GM21390 (cell line): ENCODE results near the gene RPS6KA2.
A peak's percentile ranks its signal among the peaks of the same experiment; 100 is the strongest.

Experiments
- ATAC-seq: cut with Tn5 transposase; IDR thresholded peaks from one replicate; pipeline ENCODE4 v1.9.1; 2021; ENCODE audit not compliant: unreplicated experiment

Gene RPS6KA2

DNA sequence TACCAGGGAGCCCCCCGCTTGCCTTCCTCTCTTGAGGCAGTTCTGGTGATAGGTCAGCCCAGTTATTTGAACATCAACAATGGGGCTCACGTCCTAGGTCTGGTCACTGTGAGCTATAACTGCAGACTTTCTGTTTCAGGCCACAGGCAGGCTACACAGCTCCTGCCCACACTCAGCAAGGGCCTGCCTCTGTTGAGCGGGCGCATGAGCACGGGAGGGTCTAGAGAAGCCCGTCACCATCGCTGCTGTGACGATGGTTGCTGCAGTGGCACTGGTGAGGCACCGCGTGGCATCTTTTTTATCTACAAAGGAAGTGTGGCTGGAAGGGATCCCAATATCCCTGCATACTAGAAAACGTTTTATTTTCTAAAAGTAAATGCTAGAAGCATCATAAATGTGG is 118.3 kb downstream of the RPS6KA2 start:
- no peak for ATAC-seq

DNA sequence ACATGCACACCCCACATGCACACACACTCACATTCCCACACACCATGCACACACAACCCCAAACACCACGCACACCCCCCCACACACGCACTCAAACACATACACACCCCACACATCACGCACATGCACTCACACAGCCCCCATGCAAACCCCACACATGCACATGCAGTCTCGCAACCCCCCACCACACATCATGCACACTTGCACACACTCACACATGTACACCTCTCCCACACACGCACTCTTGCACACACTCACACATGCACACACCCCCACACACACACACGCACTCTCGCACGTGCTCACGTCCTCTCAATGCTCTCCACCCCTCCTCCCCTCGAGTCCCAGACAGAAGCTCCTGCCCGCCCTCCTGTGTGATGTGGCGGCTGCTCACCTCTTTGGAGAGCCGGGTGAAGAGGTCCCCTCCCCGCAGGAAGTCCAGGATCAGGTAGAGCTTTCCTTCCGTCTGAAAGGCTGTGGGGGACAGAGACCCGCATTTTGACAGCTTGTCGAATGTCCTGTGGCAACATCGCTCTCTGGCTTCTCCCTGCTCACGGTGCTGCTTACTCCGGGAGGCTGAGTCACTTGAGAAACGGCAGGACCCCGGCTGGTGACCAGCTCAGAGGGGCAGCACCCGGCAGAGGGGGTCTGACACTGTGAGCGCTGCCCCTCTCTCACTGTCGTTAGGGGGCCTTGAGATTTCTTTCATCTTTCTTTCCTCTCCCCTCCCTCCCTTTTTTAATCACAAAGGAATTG is 119.1 kb downstream of the RPS6KA2 start:
- ATAC-seq = no peak

DNA sequence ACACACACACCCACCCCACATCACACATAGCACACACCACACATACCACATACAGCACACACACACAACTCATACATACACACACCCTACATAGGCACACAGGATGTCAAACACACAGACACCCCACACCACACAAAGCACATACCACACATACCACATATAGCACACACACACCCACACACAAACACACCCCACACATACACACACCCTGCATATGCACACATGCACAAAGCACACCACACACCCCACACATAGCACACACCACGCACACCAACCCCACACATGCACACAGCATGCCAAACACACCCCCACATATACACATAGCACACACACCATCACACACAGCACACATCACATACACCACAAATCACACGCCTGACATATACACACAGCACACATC is 119.7 kb downstream of the RPS6KA2 start:
- no peak for ATAC-seq

DNA sequence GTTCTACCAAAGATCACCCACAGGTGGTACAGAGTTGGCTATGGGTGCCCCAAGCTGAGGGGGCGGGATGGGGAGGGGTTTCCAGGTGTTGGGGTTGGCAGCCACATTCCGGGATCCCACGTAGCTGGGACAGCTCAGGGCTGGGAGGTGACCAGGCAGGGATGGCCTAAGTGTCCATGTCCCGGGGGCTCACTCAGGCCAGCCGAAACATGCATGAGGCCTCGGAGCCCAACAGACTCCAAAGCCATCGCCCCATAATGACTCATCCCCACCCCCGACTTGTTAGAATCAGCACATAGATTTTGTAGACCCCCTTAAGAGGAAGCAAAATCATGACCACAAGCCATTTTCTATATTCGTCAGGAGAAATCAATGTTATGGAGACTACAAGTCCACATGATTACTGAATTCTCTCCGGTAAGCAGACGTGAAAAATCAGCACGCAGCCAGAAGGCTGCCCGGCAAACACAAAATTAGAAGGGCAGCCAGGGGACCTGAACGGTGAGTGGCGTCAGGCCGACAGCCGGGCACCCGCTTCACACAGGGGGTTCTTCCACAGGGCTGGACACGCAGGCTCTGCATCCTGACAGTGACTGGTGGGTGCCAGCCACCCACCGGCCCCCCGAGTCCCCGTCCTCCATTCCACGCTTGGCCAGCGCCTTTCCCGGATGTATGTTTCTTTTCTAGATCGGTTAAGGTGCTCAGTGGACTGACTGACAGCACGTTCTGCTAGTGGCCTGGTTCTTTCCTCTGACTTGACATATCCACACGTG is 121.7 kb downstream of the RPS6KA2 start:
- ATAC-seq = no peak

DNA sequence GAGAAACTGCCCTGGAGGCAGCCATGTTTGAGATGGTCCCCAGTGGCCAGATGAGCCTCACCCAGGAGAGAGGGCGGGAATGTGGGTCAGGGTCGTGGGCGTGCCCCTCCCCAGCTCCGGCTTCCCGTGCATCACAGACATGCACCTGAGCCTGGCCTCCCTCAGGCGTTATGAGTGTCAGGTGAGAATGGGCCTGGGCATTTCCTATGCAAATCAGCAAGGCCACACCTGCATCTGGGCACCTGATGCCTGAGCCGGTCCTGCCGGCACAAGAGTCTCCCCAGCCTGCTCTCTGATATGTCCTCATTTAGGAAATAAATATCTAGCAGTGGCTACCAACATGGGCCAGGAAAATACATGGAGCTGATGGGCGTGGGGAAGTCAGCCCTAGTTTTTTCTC is 123.0 kb downstream of the RPS6KA2 start:
- no peak for ATAC-seq

DNA sequence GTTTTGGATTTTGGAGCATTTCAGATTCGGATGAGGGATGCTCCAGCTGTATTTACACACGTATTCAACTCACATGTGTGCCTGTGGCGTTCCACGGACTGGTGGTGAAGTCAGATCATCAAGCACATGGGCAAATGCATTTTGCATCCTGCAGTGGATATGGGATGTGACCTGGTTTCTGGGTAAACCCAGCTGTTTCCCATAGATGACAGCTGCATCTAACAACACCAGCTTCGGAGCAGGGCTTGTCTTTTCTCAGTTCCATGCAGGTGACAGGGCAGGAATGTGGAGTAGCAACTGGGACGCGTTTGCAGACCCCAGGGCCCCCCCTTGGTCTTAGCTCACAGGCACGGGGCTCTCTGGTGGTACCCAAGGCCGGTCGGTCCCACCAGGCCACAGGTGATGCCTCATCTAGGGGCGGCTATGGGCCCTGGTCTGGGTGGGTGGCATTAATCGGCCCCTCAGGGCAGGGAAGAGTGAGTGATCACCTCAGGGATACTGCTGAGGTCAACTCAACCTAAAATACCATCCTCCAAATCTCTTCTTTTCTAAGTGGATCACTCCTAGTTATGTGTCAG is 123.8 kb downstream of the RPS6KA2 start:
- no peak for ATAC-seq

DNA sequence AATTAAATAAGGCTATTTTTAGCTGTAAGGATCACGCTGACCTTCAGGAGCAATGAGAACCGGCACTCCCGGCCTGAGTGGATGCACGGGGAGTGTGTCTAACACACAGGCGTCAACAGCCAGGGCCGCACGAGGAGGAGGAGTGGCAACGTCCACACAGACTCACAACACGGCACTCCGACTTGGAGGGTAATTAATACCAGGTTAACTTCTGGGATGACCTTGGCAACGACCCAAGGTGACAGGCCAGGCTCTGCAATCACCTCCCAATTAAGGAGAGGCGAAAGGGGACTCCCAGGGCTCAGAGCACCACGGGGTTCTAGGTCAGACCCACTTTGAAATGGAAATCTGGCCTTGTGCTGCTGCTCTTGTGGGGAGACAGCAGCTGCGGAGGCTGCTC is 124.6 kb downstream of the RPS6KA2 start:
- no peak for ATAC-seq

DNA sequence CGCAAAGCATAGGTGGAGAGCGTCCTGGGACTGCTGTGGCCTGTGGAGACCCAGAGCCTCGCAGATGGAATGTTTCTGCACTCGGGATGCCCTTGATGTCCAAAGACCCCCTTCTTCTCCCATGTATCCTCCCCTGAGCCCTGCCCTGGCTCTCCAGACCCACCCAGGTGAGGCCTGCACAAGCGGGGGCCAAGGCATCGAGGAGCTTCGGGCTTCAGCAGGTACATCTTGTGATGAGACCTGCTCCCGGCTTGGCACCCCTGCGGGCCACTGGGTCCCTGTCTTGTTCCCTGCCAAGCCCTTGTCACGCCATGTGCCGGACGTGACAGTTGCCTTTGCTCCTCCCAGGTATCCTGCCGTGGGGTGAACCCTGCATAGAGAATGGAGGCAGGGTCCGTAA is 125.8 kb downstream of the RPS6KA2 start:
- ATAC-seq = no peak

DNA sequence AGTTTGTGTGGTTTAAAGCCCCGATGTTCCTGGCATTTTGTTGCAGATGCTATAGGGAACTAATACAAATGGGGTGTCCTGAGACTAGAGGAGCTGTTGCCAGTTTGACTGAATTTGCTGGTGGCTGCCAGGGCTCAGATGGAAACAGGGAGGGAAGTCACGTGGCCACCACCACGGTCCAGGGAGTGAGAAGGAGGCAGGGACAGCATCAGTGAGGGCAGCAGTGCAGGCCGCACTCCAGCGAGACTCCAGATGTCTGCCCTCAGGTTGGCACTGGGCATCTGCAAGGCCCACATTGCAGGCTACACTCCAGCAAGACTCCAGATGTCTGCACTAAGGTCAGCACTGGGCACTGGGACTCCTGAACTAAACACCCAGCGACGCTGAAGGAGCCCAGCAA is 126.8 kb downstream of the RPS6KA2 start:
- no peak for ATAC-seq

DNA sequence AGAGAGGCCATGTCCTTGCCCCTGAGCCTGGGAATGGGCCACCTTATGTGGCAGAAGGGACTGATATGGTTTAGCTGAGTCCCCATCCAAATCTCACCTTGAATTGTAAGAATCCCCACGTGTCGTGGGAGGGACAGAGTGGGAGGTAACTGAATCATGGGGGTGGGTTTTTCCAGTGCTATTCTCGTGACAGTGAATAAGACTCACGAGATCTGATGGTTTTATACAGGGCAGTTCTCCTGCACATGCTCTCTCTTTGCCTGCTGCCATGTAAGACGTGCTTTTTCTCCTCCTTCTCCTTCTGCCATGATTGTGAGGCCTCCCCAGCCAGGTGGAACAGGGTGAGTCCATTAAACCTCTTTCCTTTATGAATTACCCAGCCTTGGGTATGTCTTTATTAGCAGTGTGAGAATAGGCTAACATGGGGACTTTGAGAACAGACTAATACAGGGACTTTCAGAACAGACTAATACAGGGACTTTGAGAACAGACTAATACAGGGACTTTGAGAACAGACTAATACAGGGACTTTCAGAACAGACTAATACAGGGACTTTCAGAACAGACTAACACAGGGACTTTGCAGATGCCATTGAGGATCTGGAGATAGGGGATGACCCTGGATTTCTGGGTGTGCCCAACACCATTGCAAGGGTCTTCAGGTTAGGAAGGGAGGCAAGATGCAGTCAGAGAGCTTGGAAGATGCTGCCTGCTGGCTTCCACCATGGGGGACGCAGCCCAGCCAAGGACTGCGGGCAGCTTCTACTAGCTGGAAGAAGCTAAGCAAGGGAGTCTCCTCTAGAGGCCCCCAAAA is 127.5 kb downstream of the RPS6KA2 start:
- ATAC-seq = peak; percentile 73

DNA sequence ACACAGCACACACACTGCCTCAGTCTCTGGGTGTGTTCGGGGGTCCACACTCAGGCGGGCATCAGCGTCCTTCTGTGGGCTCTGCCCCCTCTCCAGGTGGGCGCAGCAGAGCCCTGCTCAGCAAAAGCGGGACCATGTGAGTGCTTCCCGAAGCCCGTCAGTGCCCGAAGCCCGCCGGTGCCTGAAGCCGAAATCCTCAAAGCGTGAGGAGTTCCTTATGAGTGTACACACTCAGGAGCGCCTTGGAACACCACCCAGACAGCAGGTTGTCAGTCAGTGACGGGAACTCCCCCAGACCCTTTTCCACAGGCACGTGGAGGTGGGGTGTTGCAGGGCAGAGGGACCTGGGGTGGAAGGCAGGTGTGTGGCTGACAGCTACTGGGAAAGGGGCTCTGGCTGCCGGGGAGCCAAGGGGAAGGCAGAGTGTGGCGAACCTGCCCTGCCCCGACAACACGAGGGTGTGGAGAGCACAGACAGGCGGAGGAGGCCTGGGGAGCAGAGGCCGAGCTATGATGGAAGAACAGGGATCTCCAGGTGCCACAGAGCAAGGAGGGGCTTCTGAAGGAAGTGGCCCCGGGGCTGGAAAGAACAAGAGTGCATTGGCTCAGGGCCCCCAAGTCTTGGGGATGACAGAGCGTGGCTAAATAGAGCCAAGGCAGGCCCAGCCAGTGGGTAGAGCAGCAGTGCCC is 128.2 kb downstream of the RPS6KA2 start:
- no peak for ATAC-seq

DNA sequence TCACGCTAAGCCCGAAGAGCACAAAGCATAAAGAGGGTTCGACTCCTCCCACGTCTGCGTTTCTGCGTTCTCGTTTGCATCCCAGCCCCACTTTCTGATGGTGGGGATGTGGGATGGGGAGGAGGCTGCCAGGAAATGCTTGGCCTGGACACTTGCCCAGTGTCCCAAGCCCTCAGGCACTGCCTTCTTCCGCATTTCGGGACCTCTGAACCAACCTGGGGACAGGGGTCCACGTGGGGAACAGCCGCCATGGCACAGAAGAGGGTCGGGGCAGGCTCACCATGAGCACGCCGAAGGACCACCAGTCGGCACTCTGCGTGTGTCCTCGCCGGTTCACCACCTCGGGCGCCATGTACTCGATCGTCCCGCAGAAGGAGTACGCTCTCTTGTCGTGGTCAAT is 128.8 kb downstream of the RPS6KA2 start:
- no peak for ATAC-seq

DNA sequence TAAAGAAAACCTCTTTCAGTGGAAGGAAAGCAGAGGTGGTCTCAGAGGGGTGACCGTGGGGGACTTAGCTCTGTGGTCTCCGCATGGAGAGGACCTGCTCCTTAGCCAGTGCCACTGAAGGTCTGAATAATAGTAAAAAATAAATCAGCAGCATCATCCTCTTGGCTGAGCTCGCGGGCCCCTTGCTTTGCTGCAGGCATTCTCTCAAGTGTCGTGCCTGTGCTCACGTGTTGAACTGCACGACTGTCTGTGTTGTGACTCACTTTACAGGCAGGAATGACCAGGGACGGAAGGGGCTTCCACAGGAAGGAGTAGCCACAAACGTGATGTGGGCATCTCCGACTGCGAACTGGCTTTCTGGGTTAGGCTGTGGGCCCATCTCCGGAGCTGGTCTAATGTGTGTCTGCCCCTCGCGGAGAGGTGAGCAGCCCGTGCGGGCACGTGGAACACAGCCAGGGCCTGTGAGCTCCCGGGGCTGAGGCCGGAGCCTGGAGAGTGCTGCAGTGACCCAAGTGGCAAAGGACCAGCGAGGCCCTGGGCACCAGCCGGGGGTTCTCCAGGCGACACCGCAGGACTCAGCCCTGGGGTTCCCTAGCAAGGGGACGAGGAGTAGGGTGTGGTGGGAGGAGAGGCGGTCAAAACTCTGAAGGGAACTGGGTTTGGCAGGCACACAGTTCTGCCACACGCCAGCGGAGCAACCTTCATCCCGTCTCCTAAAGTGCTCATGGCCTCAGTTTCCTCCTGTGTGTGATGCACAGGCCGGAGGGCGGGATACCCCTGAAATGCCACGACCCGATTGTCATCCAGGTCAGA is 129.8 kb downstream of the RPS6KA2 start:
- no peak for ATAC-seq

DNA sequence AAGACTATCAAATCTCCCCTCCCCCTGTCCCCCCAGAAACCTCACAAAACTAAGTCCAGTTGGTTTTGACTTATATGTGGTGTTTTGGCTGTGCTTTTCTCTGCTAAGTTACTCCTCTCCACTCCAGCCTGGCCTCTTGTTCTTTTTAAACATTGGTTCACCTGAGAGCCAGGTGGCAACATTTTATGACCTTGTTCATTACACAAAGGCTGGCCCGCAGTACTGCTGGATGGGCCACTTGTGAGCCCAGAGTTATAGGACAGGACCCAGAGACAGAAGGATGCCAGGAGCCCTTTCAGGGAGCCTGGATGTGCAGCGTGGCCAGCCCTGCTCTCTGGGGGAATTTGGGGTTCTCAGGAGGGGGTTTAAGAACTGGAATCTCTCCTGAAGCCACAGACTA is 130.6 kb downstream of the RPS6KA2 start:
- no peak for ATAC-seq

DNA sequence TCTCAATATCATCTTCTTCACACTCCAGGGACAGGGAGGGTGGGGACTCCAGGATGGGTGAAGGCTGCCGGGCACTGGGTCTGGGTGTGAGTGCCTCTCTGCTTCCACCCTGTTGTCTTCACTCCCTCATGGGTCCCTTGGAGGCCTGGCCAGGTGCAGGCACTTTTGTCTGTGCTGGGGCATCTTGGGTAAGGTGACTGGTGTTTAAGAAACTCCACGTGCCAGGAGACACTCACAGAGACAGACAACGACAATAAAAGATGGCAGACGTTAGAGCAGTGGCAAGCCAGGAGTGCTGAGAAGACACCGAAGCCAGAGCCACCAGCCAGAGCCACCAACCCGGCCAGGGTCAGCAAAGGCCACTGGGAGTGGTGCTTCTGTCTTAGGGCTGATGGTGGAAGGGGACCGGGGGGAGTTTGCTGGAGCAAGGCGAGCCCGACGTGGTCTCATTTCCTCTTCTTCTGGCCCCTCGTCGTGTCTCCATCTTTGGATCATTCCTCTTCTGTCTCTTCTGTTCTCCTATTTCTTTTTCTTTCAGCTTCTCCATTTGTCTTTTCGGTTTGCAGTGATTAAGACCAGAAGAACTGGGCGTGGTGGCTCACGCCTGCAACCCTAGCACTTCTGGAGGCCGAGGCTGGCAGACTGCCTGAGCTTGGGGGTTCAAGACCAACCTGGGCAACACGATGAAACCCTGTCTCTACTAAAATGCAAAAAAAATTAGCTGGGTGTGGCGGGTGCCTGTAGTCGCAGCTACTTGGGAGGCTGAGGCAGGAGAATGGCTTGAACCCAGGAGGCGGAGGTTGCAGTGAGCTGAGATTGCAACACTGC is 131.3 kb downstream of the RPS6KA2 start:
- ATAC-seq = no peak

DNA sequence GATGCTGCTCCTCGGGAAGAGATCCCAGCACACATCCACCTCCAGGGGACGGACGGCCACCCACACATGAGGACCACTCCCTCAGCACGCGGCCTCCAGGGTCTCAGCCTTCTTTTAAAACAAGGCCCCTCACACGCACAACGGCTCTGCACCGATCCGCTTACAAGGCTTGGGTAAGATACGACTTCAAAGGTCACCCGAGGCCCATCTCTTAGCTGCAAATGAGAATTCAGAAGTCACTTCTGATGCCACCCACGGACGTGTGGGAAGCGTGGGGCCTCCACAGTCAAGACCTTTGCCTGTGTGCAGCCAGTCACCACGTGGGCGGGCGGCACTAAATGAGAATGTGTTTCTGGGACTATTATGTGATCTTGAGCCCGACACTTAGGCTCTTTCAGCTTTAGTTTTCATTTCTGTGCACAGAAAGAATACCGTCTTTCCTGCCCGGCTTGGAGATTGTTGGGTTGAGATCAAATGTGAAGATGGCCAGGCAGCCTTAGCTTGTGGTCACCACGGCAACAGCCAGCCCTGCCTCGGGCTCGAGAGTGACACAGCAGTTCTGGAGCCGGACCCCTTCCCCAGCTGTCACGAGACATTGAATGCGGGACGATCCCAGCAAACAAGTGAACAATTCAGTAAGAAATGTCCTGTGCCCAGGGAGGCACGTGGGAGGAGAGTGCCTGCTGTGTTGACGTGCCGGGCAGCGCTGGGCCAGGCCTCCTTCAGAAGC is 132.1 kb downstream of the RPS6KA2 start:
- no peak for ATAC-seq

DNA sequence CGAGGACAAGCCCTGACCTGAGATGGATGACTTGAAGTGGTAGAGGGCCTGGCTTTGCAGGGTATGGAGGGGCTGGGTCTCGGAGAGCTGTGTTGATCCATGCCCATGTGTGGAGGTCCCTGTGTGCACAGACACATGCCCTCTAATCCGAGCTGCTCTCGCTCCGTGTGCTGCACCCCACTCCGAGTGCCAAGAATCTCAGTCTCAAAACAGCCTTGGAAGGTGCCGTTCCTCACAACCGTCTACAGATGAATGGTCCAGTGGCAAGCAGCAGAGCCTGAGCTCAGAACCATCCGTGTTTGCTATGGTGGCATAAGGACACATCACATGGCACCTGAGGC is 133.0 kb downstream of the RPS6KA2 start:
- no peak for ATAC-seq

DNA sequence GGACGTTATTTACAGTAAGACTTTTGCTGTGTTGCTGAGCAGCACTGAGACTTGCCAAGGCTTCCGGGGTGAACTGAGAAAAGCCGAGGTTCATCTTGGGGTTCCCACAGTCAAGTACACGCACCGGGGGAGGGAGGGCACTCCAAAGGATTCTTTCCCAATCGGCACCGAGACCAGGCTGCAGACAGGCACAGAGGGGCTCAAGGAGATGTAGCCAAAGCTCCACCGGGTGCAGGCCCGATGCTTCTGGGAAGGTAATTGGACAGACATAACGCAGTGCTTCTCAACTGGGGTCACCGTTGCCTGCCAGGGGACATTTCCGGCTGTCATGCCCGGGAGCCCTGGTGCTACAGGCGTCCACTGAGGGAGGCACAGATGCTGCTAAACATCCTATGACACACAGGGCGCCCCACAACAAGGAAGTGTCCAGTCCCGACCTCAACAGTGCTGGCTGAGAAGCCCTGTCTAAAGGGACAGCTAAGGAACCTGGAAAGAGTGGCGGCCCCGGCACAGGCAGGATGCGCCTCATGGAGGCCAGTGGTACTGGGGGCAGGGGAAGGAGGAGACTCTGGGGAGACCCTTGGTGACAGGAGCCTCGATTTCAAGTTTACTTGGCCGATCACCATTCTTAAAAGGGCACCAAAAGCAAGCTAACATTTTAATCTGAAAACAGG is 133.5 kb downstream of the RPS6KA2 start:
- ATAC-seq = no peak
